C4-2B (cell line): Measurements from ENCODE around the gene HS6ST1.
A peak's percentile ranks its signal among the peaks of the same experiment; 100 is the strongest.

Experiments used
- ZFX ChIP-seq: fragments of 450-650 bp; IDR thresholded peaks from 2 replicates; pipeline ENCODE4 v1.6.1; 2017
- TF ChIP-seq, protein P1 (sequence below): fragments of 450-650 bp; conservative IDR thresholded peaks from 2 replicates; pipeline ENCODE4 v1.5.1; 2017; ENCODE audit warnings: mild to moderate bottlenecking

DNA sequence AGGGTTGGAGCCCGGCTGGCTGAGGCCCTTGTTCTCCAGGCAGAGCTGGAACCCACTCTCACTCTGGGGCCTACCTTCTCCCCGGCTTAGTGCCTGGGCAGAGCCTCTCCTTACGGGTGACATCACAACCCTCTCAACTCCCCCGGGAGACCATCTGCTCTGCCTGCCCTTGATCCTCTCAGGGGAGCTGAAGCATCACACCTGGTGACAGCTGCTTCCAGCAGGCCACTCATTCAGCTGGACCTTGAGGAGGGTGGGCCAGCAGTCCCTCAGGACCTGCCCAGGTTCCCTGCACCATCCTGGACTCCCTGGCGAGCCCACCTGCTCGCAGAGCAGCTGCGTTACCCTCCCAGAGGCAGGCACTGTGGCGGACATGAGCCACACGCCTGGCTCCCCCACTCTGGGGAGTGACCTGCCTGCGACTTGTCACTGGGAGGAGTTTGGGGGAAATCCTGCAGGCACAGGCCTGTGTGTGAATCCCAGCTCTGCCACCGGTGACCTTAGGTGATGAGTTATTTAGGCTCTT is 13.1 kb downstream of the HS6ST1 start:
- TF ChIP-seq, protein P1, sequence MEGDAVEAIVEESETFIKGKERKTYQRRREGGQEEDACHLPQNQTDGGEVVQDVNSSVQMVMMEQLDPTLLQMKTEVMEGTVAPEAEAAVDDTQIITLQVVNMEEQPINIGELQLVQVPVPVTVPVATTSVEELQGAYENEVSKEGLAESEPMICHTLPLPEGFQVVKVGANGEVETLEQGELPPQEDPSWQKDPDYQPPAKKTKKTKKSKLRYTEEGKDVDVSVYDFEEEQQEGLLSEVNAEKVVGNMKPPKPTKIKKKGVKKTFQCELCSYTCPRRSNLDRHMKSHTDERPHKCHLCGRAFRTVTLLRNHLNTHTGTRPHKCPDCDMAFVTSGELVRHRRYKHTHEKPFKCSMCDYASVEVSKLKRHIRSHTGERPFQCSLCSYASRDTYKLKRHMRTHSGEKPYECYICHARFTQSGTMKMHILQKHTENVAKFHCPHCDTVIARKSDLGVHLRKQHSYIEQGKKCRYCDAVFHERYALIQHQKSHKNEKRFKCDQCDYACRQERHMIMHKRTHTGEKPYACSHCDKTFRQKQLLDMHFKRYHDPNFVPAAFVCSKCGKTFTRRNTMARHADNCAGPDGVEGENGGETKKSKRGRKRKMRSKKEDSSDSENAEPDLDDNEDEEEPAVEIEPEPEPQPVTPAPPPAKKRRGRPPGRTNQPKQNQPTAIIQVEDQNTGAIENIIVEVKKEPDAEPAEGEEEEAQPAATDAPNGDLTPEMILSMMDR = no peak
- peak; percentile 20; the same call in 1 of the 2 replicates for TF ChIP-seq ZFX
